ENCODE results near the gene C6orf15.

DNA sequence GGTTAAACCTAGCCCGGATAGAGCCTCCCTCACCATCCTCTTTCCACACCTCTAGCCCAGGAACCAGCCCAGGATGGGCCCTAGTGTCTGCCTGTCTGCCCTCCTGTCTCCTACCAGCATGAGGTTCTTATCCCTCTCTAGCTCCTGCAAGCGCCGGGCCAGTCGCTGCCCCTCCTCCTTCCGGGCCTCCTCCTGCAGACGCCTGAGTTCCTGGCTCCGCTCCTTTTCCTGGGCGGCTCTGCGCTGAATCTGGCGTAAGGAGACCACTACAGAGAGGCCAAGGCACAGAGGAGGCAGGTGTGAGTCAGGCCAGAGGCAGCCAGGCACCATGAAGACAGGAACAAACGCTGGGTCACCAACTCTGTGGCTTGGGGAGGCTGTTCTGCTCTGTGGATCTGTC, 30.8 kb upstream of the C6orf15 start:
- TF ChIP-seq CTCF (IDR thresholded peaks at IDR 0.05 in 2 of 3, conservative IDR thresholded peaks at IDR 0.05 in 1 of 3; ENCODE audit: borderline replicate concordance in 1 of 3, insufficient read depth in 1 of 3, low read depth in 2 of 3, low read length in 2 of 3) (no peak), SP1 (IDR thresholded peaks at IDR 0.05; ENCODE audit: low read depth) (no peak), SRF (IDR thresholded peaks at IDR 0.05; ENCODE audit: low read depth) (no peak)
